Measurements from ENCODE around the gene RNF133.

DNA sequence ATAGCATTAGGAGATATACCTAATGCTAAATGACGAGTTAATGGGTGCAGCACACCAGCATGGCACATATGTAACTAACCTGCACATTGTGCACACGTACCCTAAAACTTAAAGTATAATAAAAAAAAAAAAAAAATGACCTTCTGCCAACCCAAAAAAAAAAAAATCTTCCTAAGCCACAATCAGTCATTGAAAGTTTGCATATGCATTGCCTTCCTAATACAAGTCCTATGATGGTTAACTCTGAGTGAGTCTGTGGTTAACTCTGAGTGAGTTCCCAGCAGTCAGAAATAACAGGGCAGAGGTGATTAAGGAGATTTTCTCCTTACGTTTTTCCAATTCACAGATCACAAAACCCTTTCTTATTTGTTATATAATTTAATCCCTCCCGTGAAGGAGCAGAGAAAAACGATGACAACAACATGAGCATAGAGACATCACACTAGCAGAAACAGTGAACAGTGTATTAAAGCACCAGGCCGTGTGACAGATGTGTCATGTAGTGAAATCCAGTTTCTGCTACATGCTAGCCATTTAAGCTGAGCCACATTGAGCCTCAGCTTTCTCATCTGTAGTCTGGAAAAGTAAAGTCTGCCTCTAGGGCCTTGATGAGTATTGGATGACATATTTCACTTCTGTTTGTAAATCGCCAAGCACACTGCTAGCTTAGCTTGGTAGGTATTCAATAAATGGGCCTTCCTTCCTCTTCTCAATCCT, 11.2 kb upstream of the RNF133 start:
- TF ChIP-seq, protein P1, sequence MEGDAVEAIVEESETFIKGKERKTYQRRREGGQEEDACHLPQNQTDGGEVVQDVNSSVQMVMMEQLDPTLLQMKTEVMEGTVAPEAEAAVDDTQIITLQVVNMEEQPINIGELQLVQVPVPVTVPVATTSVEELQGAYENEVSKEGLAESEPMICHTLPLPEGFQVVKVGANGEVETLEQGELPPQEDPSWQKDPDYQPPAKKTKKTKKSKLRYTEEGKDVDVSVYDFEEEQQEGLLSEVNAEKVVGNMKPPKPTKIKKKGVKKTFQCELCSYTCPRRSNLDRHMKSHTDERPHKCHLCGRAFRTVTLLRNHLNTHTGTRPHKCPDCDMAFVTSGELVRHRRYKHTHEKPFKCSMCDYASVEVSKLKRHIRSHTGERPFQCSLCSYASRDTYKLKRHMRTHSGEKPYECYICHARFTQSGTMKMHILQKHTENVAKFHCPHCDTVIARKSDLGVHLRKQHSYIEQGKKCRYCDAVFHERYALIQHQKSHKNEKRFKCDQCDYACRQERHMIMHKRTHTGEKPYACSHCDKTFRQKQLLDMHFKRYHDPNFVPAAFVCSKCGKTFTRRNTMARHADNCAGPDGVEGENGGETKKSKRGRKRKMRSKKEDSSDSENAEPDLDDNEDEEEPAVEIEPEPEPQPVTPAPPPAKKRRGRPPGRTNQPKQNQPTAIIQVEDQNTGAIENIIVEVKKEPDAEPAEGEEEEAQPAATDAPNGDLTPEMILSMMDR (conservative IDR thresholded peaks at IDR 0.05; ENCODE audit: low read depth, low read length): no peak
- TF ChIP-seq EZH2 (IDR thresholded peaks at IDR 0.05; ENCODE audit: low read length, unreplicated experiment): no peak

All from PC-3 (cell line).